ENCODE measurements around the gene AKAP13.

- TF ChIP-seq IKZF5 (CRISPR knock-in tag; IDR thresholded peaks at IDR 0.05) (no peak), ZZZ3 (CRISPR knock-in tag; IDR thresholded peaks at IDR 0.05; ENCODE audit: borderline replicate concordance) (no peak), CTCF (CRISPR knock-in tag; IDR thresholded peaks at IDR 0.05) (no peak), ZNF451 (CRISPR knock-in tag; IDR thresholded peaks at IDR 0.05) (no peak)
Measured at GRCh38 chr15:85382942-85383341, 2.5 kb downstream of the AKAP13 start.
